GM18505 (cell line): ENCODE results near the gene AEBP1.
"Not testable (repeated sequence)": the region's sequence is repeated elsewhere in the genome, so short reads cannot be mapped to it uniquely, and the experiment has no call there.

Experiments
- ATAC-seq: cut with Tn5 transposase; IDR thresholded peaks from one replicate; pipeline ENCODE4 v1.9.1; 2021; ENCODE audit not compliant: unreplicated experiment
- POLR2A ChIP-seq: IDR thresholded peaks from 4 replicates; pipeline ENCODE4 v1.6.1; 2011; ENCODE audit warnings: borderline replicate concordance; ENCODE audit not compliant: insufficient read depth, insufficient read length; ENCODE audit errors: extremely low read depth

Gene AEBP1

GRCh38 chr7:44116087-44116788 lies 12.1 kb downstream of the AEBP1 start:
- ATAC-seq = no peak
- TF ChIP-seq POLR2A = no peak

- no peak for TF ChIP-seq POLR2A
- ATAC-seq = no peak
Observed at GRCh38 chr7:44116789-44117666, 12.9 kb downstream of the AEBP1 start.

- no peak for TF ChIP-seq POLR2A
- no peak for ATAC-seq
Observed at GRCh38 chr7:44117801-44118429, 13.8 kb downstream of the AEBP1 start.

- no peak for ATAC-seq
Observed at GRCh38 chr7:44119829-44120380, 15.8 kb downstream of the AEBP1 start.

GRCh38 chr7:44120395-44120794 lies 16.2 kb downstream of the AEBP1 start:
- ATAC-seq = no peak
- TF ChIP-seq POLR2A = no peak

More at GRCh38 chr7:44119829-44120380, 15.8 kb downstream of the AEBP1 start:
- TF ChIP-seq POLR2A = no peak

GRCh38 chr7:44121761-44122420 lies 17.7 kb downstream of the AEBP1 start:
- ATAC-seq = no peak
- TF ChIP-seq POLR2A = no peak

GRCh38 chr7:44122529-44122928 lies 18.4 kb downstream of the AEBP1 start:
- no peak for TF ChIP-seq POLR2A
- ATAC-seq = no peak

- TF ChIP-seq POLR2A = peak; percentile 71
- peak; percentile 99 for ATAC-seq
Observed at GRCh38 chr7:44123190-44124003, 19.3 kb downstream of the AEBP1 start, which contains the start of gene POLD2. Gene POLD2 (minus strand): TSS chr7:44123548. CDS start chr7:44122053, 1,495 bp downstream.

- TF ChIP-seq POLR2A = no peak
- no peak for ATAC-seq
Observed at GRCh38 chr7:44124822-44125202, 20.7 kb downstream of the AEBP1 start.

- not testable (repeated sequence) for ATAC-seq
Observed at GRCh38 chr7:44126574-44126973, 22.4 kb downstream of the AEBP1 start.

- no peak for ATAC-seq
- TF ChIP-seq POLR2A = no peak
Observed at GRCh38 chr7:44127161-44127560, 23.0 kb downstream of the AEBP1 start.
